ENCODE results near the gene ROBO1. TPM values are rescaled to one million over a fixed set of nuclear protein-coding genes. Genes with fewer than 3 reads are reported as not detected.

Gene ROBO1
- total and polyA plus RNA-seq, 2 donors from 2014 or later = 2.1 to 22.1 TPM

- Histone ChIP-seq H3K27ac (ENCODE audit: low read depth in 2 of 2, low read length in 2 of 2) (no peak overlapping the region), H3K36me3 (ENCODE audit: control insufficient read depth in 2 of 3, insufficient read depth in 3 of 3, low read length in 3 of 3) (no peaks in the 10 kb centered on the region), H3K4me1 (ENCODE audit: control insufficient read depth in 2 of 3, insufficient read depth in 2 of 3, low read depth in 1 of 3, low read length in 3 of 3) (no peaks in the 10 kb centered on the region), H3K9me3 (ENCODE audit: control insufficient read depth in 2 of 3, insufficient read depth in 1 of 3, low read length in 3 of 3) (no peaks in the 10 kb centered on the region), H3K9ac (ENCODE audit: low read length in 3 of 3) (no peak overlapping the region), H3K4me3 (ENCODE audit: low read length in 3 of 3) (no peak overlapping the region), H3K27me3 (ENCODE audit: control insufficient read depth, insufficient read depth, low read length) (no peaks in the 10 kb centered on the region)
- no peak for TF ChIP-seq CTCF (IDR thresholded peaks at IDR 0.05; ENCODE audit: borderline replicate concordance, extremely low read depth, insufficient read depth)
- intact Hi-C loops (cut with DNase I) = no loop called here
- DNase-seq (no peak), FAIRE-seq (no peak)
Observed at GRCh38 chr3:79001255-79001654, 766.5 kb downstream of the ROBO1 start.

- Histone ChIP-seq H3K27ac (ENCODE audit: low read depth in 2 of 2, low read length in 2 of 2) (no peak overlapping the region), H3K4me1 (ENCODE audit: control insufficient read depth in 2 of 3, insufficient read depth in 2 of 3, low read depth in 1 of 3, low read length in 3 of 3) (peaks cover 0 to 5% (median 0%) of the 10 kb centered on the region in 3 donors), H3K4me3 (ENCODE audit: low read length in 3 of 3) (no peak overlapping the region), H3K9ac (ENCODE audit: low read length in 3 of 3) (no peak overlapping the region), H3K9me3 (ENCODE audit: control insufficient read depth in 2 of 3, insufficient read depth in 1 of 3, low read length in 3 of 3) (no peaks in the 10 kb centered on the region), H3K36me3 (ENCODE audit: control insufficient read depth in 2 of 3, insufficient read depth in 3 of 3, low read length in 3 of 3) (no peaks in the 10 kb centered on the region), H3K27me3 (ENCODE audit: control insufficient read depth, insufficient read depth, low read length) (no peaks in the 10 kb centered on the region)
- FAIRE-seq (no peak), DNase-seq (no peak)
- no peak for TF ChIP-seq CTCF (IDR thresholded peaks at IDR 0.05; ENCODE audit: borderline replicate concordance, extremely low read depth, insufficient read depth)
- intact Hi-C loops (cut with DNase I) = no loop called here
Observed at GRCh38 chr3:78999139-78999538, 768.7 kb downstream of the ROBO1 start.

- Histone ChIP-seq H3K4me3 (ENCODE audit: low read length in 3 of 3) (no peak overlapping the region), H3K27ac (ENCODE audit: low read depth in 2 of 2, low read length in 2 of 2) (no peak overlapping the region), H3K36me3 (ENCODE audit: control insufficient read depth in 2 of 3, insufficient read depth in 3 of 3, low read length in 3 of 3) (no peaks in the 10 kb centered on the region), H3K9me3 (ENCODE audit: control insufficient read depth in 2 of 3, insufficient read depth in 1 of 3, low read length in 3 of 3) (peaks cover 2 to 15% (median 3%) of the 10 kb centered on the region in 3 donors), H3K4me1 (ENCODE audit: control insufficient read depth in 2 of 3, insufficient read depth in 2 of 3, low read depth in 1 of 3, low read length in 3 of 3) (peaks cover 0 to 5% (median 0%) of the 10 kb centered on the region in 3 donors), H3K9ac (ENCODE audit: low read length in 3 of 3) (no peak overlapping the region), H3K27me3 (ENCODE audit: control insufficient read depth, insufficient read depth, low read length) (no peaks in the 10 kb centered on the region)
- TF ChIP-seq CTCF (IDR thresholded peaks at IDR 0.05; ENCODE audit: borderline replicate concordance, extremely low read depth, insufficient read depth) = no peak
- FAIRE-seq (no peak), DNase-seq (no peak)
- intact Hi-C loops (cut with DNase I) = no loop called here
Observed at GRCh38 chr3:78995087-78995486, 772.7 kb downstream of the ROBO1 start.

Measured in kidney (tissue), 14 donors.